ENCODE results near the gene SLC1A3.

Gene SLC1A3

DNA sequence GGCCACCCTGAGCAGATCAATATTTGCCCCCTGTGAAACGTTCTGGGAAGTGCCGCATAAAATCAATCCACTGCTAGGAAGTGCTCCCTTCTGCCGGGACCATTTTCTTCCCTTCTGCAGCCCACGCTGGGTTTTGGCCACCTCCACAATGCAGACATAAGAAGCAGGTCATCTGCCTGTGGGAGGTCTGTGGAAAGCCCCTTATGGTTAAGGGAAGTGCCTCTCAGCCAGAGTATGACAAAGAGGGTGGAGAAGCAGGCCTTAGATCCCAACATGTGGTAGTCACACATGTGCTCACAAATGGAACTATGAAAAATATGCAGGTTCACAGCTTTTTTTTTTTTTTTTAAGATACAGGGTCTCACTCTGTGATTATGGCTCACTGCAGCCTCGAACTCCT is 82.8 kb downstream of the SLC1A3 start:
- DNase-seq: no peak

DNA sequence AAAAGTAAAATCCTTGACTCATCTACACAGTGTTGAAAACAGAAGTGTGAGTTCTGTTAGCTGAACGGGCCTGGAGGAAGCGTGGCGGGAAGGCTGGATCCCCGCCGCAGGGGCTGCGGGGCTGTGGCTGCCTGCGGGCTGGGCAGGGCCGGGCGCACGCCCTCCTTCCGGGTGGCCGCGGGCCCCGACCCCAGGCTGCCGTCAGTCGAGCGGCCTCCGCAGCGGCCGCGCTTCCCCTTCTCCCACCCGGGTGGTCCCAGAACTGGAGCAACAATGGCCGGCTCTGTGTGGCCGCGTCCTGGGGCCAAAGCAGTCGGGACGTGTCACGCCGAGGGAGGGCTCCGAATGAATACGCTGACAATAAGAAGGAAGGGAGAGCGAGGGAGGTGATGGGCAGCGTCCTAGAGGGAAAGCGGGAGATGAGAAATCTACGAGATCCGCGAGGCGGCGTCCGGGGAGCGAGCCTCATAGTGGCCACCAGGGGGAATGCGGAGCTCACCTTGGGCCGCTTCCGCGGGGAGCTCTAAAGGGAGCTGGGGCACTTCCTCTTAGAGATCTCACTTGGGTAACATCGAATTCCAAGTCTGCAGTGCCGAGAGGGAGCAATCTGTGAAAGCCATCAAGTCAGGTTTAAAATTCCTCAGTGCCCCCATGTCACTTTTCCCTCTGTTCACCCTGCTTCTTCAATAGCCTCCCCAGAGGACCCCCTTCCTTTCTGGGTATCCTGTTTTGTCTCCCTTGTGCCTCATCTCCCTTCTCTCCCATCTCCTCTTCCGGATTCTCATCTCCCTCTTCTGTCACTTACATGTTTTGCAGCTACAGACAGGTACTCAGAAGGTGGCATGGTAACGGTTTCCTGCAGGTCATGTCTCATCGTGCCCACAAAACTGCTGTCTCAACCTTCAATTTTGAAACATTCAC is 83.9 kb downstream of the SLC1A3 start:
- peak; percentile 49 to 51 for DNase-seq

DNA sequence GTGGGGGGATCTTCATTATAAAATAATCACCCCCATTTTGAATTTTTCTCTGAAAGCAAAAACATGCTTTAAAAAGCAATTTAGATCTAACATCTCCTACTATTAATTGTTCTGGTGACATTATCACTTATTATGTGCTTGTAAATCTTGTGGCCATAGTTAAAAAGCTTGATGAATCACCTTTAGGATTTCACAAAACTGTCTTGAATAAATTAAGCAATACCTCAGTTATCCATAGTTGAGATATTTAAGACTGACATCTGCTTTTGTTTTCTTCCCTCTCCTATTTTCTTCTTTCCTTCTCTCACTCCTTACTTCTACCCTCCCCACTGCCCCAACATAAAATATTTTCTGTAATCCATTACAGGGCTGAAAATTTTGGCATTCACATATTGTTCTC is 84.8 kb downstream of the SLC1A3 start:
- DNase-seq: no peak

DNA sequence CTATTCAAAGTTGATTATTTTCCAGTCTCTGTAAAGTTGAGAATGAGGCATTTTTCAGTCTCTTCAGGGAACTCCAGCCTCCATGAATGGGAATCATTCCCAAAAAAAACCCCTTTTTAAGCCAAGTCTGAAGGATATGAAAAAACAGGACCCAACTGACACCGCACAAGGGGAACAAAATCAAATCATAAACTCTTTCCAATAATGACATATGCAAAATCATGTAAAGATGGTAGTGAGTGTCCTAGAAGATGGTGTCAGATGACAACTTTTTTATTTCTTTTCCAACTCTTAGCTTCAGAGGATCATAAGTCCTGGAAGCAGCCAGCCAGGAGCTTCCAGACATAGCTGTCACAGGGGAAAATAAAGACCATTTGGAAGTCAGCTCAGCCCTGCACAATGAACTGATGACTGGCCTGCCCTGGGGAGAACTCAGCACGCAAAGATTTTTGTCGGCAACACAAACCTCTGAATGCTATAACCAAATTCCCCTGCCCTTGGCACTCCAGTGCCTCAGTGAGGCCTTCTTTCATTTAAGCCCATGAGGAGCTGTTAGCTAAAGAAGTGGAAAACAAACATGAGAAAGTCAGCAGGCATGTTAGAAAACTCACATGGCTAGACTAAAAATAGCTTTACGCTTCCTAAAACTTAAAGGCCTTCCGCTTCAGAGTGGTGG is 85.4 kb downstream of the SLC1A3 start:
- DNase-seq: no peak

DNA sequence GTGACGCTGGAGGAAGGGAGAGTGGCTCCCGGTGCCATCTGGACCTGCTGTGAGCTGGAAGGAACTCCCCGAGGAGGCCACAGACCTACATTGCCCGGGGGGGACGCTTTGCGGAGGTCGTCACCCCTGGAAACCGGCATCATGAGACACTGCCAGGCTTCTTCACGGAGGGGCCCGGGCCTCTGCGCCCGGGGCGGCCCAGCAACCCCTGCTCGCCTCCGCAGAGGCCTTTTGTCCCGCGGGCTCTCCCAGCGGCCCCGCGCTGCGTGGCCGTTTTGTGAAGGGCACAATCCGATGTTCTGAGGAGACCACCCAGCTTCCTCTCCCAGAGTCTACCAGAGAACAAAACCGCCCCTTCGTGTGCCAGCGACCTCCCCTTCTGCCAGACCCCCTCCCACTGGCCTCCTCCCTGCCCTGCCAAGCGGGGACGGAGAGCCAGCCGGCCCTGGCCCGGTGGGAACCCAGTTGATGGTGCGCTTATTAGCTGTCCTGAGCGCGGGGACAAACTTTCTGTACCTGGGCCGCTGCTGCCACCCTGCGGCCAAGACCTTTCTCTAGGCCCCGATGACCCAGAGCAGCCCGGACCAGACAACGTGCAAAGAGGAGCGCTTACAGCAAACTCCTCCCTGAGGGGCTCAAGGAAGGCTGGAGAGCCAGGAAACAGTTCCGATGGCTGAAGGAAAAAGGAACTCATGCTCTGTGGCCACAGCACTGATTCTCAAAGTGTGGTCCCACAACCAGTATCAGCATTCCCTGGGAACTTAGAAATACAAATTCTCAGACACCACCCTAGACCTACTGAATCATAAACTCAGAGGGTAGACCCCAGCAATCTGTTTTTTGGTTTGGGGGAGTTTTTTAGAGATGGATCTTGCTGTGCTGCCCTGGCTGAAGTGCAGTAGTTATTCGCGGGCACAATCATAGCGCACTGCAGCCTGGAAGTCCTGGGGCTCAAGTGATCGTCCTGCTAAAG is 86.7 kb downstream of the SLC1A3 start:
- no peak for DNase-seq

DNA sequence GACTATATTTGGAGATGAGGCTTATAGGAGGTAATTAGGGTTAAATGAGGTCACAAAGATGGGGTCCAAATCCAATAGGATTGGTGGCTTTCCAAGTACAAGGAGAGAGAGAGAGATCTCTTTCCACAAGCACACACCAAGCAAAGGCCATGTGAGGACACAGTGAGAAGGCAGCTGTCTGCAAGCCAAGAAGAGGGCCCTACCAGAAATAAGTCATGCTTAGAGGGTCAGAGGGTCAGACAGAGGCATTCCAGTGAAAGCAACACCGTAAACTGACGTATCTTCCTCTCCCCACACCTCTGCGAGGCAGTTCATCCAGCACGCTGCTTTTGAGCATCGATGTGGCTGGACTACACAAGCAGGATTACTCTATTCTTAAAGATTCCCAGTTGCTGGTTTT is 87.9 kb downstream of the SLC1A3 start:
- no peak for DNase-seq

DNA sequence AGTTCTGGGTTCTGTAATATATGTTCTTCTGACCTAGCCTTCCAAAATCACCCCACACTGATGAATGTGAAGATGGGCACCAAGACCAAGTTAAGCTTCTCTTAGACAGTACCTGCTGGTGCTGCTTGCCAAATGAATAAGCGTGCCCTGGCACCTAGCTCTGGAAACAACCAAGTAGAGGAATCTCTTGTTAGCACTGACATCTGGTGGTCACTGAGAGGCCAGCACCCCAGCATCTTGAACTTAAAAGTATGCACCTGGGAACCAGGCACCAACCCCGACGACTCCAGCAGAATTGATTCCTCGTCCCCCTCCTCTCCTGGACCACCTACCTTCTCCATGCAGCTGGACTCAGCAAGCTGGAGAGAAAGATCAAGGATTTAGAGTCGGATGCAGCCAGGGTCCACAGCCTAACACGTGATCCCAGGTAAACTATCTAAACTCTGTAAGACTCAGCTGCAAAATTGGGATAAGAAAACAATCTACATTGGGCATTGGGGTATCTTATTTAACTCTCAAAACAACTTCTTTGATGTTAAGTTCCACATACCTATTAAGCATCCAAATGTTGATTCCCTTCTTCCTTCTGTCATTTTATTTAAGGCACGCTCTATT is 89.8 kb downstream of the SLC1A3 start:
- DNase-seq: peak; percentile 7 to 21

DNA sequence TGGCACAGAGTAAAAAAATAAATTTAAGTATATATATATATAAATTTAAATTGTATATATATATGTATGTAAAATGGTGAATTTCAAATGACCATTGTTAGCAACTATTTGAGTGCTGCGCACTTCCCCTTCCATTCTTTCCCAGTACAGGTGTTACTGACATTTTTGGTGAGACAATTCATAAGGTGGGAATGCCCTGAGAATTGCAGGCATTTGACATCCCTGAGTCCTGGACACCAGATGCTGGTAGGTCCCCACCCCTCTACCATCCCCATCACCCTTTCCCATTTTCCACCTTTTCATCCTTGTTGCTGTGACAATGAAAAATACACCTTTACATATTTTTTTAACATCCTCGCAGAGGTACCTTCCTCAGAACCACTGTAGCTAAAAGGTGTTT is 91.6 kb downstream of the SLC1A3 start:
- no peak for DNase-seq

DNA sequence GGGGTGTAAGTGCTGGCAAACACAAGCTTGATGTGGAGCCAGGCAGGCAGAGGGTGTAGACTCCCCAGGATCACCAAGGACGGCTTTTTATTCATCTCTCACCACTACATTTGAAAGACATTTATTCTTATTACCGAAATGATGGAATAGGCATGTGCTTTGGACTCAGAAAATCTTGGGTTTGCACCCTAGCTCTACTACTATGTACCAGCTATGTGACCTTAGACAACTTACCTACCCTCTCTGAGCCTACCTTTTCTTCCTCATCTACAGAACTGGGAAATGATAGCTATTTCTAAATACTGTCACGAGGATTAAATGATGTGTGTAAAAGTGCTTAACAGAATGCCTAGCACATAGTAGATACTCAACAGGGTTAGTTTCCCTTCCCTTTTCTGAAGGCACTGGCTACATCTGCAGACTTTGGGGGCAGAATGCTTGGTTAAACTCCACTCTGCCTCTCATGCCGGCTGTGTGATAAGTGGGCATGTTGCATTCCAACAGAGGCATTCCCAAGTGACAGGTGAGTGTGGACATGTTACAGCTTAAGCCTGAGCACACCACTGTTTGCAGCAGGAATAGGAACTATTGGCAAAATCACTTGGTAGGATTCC is 94.8 kb downstream of the SLC1A3 start:
- DNase-seq: no peak

DNA sequence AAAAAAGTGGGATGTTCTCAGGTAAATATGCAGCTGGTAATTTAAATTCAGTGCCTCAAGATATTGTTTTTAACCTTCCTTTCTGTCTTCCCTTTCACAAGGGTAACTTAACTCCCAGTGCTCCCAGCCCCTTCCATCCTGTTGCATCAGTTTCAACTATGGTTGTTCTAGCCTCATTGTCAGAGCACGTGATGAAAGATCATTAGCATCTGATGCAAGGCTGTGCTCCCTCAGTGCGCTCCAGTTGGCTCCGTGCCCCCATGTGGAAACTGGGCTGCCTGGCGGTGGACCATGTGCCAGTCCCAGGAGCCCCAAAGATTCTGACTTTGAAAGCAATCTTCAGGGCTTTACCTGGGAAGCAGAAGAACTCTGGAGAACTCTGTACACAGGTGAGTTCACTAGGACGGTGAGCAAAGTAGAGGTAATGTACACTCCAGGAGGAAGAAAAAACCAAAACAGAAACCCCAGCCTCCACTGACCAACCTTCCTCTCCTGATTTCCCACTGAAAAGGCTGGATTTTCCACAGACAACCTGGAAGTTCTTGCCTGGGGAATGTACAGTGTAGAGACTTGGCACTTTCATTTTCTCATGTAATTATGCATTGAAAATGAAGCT is 96.9 kb downstream of the SLC1A3 start:
- DNase-seq: no peak

DNA sequence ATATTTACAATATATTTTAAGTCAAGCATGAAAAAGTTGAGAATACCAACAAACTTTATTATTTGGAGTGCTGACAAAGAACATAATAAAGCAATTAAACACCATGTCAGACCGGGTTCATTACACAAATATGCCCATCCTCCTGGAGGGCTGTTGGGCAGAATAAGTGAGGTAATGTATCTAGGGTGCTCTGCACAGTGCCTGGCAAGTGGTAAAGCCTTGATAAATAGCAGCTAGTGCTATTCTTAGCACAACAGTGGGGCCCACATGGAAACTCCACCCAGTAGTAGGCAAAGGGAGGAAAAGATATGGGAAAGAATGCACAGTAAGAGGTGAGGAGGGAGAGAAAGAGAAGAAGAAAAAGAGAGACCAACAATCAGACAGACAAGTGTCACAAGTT is 97.7 kb downstream of the SLC1A3 start:
- no peak for DNase-seq

DNA sequence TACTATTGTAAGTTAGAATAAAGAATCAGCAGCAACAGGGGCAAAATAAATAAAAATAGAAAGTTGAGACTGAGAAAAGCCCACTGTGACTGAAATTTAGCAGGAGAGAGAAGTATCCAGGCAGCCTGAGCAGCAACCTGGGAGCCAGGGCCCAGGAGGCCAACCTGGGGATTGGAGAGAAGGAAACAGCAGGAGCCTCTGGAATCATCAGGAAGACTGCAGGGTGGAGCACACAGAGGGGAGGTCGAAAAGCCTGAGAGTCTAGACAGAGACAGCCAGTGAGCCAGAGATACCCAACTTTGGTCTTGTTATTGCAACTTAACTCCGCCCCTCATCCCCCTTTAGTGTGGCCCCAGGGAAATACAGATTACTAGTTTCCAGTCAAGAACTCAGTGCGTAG is 98.6 kb downstream of the SLC1A3 start:
- DNase-seq: no peak

DNA sequence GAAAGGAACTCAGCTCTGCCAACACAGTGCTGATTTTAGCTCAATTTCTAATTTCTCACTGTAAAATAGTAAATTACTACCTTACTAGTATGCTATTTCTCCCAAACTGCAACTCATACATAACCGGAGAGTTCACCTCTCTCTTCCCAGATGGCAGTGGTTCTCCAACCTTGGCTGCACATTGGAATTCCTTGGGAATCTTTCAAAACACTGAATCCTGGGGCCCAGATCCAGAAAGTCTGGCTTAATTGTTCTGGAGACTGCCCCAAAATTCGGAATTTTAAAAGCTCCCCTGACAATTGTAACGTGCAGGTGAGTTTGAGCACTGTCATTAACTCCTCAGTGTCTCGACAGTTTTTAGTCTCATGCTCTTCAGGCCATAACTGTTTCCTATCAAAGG is 100.3 kb downstream of the SLC1A3 start:
- DNase-seq: no peak

DNA sequence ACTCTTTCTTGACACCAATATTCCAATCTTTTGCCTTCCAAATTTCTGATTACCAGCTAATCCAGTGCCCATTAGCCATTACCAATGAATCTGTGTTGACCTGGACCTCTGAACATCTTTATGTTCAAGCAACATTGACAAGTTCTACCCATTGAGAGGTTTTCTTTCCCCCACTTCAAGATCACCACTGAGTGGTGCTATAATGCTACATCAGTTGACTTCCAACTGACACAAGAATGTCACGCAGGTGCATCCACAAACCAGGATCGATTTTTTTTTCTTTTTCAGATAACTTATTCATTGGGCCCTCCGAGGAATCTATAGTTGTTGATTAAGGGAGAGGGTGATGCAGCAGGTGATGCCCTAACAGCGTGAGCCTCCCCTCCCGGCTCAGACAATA is 102.6 kb downstream of the SLC1A3 start:
- DNase-seq: no peak

DNA sequence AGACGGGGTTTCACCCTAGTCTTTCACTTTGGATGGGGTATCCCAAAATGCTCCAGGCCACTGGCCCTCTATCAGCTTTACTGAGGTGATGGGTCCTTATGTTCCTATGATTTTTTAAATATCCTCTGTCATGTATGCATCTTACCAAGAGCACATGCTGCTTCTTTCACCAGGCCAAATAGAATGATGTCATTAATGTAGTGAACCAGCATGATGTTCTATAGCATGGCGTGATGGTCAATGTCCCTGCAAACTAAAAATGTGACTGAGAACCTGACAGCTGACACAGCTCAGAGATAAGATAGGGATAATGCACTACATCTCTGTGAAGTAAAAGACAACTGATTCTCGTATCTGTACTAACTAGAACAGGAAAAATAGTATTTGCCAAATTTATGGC is 103.6 kb downstream of the SLC1A3 start:
- DNase-seq: no peak

DNA sequence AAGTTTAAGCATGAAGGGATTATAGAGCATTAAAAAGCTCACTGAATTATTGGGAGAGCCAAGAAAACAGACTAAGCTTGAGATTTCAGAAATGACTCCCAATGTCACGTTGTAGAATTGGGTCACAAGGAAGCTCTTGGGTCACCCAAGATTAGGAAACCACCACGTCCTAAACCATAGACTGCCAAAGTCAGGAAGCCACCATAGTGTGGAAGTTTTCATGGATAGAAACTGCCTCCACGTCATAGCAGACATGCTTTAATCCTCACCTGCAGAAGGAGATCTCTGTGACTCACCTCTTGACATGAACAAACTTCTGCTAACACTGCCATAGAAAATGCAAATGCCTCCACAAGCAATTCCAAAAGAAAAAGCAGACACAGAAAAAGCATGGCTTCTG is 106.3 kb downstream of the SLC1A3 start:
- no peak for DNase-seq

DNA sequence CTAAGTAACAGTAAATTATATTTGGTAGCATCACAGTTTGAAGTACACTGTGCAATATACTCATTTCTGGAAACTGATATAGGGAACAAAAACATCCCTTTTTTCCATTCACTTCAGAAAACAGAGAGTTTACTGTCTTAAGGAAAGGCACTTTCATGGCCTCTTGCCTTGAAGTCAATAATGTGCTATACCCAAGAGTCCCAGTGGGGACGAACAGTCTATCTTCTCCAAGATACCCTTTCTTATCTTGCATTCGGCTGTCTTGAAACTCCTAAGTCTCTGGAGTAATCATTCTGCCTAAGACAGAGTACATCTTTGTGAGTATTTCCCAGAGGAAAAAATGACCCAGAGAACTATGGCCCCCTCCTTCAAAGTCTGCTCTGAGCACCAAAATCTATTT is 107.1 kb downstream of the SLC1A3 start:
- DNase-seq: no peak

DNA sequence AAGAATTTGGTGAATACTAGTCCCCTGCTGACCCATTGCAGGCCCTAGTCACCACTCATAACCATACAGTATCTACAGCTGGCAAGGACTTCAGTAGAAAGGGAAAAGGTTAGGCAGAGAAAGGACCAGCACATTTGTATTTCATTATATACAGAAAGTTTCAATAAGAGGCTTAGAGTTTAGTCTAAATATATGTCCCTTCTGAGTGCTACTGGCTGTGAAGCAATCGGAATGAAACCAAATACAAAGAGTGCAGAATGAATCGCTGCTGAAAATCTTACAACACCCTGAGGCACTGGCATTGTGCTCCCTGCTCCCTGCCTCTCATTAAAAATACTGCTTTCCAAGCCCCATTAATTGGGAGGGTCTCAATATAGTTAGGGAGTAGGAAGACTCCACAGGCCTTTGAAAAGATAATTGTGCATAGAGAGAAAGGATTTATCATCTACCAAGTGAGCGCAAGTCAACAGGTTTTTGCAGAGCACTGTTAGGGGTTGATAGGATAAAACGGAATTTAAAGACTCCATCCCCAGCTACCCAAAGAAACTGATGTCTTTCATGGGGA is 110.8 kb downstream of the SLC1A3 start:
- DNase-seq: no peak

DNA sequence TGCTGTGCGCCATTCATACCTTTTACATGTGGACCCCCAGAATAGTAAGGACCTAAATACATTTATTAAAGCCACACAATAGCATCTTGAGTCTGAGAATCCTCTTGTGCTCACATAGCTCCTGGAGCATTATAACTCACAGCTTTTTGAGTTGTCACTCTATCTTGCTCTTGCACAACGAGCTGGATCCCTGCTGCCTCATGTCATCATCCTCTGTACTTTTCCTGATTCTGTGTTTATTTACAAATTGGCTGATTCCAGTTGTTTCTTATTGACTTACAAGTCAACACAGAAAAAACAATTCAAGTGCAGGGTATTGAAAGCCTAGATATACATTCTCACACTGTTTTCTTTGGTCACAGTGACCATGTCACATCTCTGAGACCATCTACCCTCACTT is 112.9 kb downstream of the SLC1A3 start:
- DNase-seq: no peak

DNA sequence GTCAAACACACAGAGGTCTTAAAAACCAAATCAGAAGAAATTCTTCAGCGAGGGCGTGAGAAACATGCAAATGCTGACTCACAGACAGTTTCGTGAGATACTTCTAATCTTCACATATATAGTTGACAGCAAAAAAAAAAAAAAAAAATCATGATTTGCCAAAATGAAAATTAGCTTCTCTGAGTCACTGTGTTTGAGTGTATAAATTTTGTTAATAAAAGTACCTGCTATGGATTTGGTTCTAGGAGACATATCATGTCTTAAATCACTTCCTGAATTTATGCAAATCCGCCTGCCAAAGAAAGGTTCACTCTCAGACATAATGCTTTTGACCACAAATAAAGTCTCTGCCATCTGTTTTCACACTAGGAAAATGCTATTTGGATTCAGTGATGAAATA is 114.3 kb downstream of the SLC1A3 start:
- DNase-seq: no peak

DNA sequence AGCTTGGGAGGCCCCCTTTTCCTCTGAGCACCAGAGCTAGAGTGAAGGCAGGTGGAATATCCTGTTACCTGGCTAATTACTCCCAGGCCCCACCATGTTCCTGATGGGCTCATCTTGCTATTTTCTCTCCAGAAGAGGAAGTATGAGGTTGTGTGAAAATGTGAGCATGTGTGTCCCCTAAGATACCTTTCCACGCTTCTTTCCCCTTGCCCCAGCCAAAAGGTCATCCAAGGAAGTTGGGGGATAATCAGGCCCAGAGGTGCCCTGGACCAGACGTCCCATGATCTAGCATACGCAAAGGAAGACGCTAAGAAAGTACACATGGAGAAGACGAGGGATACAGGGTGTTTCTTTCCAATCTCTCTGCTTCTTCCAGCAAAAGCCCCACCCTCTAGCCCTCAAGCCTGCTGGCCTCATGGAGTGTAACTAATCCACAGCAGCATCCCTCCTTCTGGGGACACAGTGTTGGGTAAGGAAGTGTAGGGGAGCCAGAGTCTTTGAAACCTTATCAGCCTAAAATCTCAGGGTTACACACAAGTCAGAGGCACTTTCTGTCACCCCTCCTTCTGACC is 115.3 kb downstream of the SLC1A3 start:
- no peak for DNase-seq
